ENCODE data around the gene ZNF30.
"Not testable (repeated sequence)": the region's sequence is repeated elsewhere in the genome, so short reads cannot be mapped to it uniquely, and the experiment has no call there.

Gene ZNF30

DNA sequence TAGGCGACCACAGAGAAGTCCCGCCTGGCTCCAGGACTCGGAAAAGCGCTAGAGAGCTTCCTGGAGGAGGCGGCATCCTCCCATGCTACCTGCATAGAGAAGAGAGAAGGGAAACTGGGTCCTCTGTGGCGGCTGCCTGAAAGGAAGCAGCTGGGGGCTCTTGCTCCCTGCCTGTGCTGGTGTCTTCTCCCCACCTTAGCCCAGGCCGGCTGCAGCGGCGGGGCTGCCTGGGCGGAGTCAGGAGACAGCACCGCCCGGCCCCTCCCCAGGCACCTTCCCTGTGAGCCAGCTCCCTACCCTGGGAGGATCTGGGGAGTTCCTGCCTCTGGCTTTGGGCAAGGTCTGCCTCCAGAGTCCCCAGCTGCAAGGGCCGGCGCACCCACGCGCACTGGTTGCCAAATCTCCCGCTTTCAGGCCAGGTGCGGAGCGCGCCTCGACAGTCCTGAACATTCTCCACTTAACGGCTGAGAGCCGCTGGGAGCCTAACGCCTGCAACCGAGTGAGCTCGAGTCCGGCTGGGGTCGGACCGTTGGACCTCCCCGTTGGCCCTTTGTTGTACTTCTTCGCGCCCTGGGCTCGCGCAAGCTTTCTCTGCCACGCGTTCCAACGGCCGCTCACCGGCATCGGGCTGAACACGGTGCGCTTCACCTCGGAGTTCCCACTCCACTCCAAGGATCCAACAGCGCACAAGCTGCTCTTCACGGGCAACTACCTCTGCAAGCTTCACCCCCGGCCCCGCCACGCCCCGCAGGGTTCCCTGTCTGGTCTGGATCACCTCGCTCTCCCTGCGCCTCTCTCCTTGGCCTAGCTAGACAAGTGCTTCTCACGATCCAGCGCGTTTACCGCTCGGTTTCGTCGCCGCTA is 21.8 kb upstream of the ZNF30 start:
- no peak for TF ChIP-seq CTCF (IDR thresholded peaks at IDR 0.05; ENCODE audit: low read depth, low read length, missing control alignments)
- DNase-seq (ENCODE audit: extremely low read depth, low read depth) = no peak
- no peak overlapping the region for H3K4me3 ChIP-seq (replicated peaks; ENCODE audit: low read depth, low read length)

DNA sequence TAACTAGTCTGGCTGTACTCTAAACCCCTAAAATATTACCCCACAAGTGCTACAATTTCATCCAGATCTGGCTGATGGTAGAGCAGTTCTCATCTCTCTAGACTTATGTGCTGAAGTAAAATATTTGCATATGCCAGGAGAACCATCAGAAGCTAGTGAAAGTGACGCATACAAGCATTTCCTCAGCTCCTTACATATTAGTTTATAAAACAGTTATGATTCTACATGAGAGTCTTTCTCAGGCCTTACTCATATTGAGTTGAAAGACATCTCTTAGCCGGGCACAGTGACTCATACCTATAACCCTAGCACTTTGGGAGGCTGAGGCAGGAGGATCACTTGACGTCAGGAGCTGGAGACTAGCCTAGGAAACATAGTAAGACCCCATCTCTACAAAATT is 15.9 kb upstream of the ZNF30 start:
- no peak for TF ChIP-seq CTCF (IDR thresholded peaks at IDR 0.05; ENCODE audit: low read depth, low read length, missing control alignments)
- DNase-seq (ENCODE audit: extremely low read depth, low read depth) = no peak
- H3K4me3 ChIP-seq (replicated peaks; ENCODE audit: low read depth, low read length) = no peak overlapping the region

DNA sequence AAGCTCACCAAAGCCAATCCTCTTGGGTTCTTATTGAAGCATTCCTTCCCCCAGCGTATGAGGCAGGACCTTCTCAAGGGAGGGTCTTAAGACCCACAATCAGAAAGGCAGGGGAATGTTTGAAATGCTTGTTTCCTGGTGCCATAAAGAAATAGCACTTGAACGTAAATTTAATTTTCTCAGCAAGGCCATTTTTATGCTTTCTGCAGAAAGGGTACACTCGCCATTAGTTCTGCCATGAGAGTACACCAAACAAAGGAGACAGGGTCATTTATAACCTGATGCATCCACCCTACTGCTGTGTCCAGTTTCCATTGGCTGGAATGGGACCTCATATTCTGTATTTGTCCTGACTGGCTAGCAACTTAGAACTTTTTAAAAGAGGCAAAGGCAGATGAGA is 9.6 kb upstream of the ZNF30 start:
- not testable (repeated sequence) for DNase-seq (ENCODE audit: extremely low read depth, low read depth); H3K4me3 ChIP-seq (replicated peaks; ENCODE audit: low read depth, low read length)

- no peak for TF ChIP-seq CTCF (IDR thresholded peaks at IDR 0.05; ENCODE audit: low read depth, low read length, missing control alignments)
- no peak overlapping the region for H3K4me3 ChIP-seq (replicated peaks; ENCODE audit: low read depth, low read length)
- no peak for DNase-seq (ENCODE audit: extremely low read depth, low read depth)
These were observed 8.5 kb upstream of the ZNF30 start for GRCh38 chr19:34918190-34918589.

DNA sequence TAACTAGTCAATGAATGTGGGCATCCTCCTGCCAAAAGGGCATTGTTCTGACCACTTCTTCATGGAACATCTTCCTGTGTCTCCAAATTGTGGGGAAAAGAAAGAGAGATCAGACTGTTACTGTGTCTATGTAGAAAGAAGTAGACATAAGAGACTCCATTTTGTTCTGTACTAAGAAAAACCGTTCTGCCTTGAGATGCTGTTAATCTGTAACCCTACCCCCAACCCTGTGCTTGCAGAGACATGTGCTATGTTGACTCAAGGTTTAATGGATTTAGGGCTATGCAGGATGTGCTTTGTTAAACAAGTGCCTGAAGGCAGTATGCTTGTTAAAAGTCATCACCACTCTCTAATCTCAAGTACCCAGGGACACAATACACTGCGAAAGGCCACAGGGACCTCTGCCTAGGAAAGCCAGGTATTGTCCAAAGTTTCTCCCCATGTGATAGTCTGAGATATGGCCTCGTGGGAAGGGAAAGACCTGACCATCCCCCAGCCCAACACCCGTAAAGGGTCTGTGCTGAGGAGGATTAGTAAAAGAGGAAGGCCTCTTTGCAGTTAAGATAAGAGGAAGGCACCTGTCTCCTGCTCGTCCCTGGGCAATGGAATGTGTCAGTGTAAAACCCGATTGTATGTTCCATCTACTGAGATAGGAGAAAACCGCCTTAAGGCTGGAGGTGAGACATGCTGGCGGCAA is 6.5 kb upstream of the ZNF30 start:
- DNase-seq (ENCODE audit: extremely low read depth, low read depth) = not testable (repeated sequence)

DNA sequence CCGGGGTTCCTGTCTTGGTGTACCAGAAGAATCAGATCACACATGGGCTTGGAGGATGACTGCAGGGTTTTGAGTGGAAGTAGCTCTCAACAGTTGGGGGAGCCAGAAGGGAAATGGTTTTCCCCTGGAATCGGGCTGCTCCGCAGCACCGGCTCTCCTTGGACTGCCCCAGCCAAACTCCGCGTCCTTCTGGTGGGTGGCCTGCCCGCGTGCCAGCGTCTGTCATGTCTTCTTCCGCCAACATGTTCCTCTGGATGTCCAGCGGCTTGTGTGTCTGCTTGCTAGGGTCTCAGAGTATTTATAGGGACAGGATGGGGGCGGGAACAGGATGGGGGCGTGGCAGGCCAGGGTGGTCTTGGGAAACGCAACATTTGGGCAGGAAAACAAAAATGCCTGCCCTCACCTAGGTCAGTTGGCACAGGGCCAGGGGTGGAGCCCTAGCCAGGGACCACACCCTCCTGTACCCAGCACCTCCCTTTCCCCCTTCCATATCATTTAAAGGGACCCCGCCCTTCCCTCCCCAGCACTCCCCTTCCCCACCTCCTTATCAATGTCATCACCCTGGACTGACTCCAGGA is 1.3 kb upstream of the ZNF30 start:
- no peak for TF ChIP-seq CTCF (IDR thresholded peaks at IDR 0.05; ENCODE audit: low read depth, low read length, missing control alignments)
- no peak for DNase-seq (ENCODE audit: extremely low read depth, low read depth)
- H3K4me3 ChIP-seq (replicated peaks; ENCODE audit: low read depth, low read length) = no peak overlapping the region

More for the DNA sequence above, 6.5 kb upstream of the ZNF30 start:
- not testable (repeated sequence) for H3K4me3 ChIP-seq (replicated peaks; ENCODE audit: low read depth, low read length)

DNA sequence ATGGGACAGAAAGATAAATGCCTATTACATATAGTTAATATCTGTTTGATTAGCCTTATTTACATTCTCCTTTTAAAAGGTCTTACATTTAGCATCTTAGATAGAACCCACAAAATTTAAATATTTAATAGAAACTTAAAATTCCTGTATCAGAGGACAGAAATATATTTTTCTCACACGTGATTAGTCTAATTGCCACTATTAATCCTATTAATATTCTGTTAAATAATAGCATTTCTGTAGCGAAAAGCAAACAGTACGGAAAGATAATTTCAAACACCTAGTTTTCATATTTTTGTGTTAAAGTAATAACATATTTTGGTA is 380 bp upstream of the ZNF30 start:
- DNase-seq (ENCODE audit: extremely low read depth, low read depth) = no peak
- H3K4me3 ChIP-seq (replicated peaks; ENCODE audit: low read depth, low read length) = no peak overlapping the region
- TF ChIP-seq CTCF (IDR thresholded peaks at IDR 0.05; ENCODE audit: low read depth, low read length, missing control alignments) = no peak

All from HFF-Myc (cell line).